OCI-LY3 (cell line): ENCODE data around the gene ZC3H18.
A peak's percentile ranks its signal among the peaks of the same experiment; 100 is the strongest.
"Not testable (repeated sequence)": the region's sequence is repeated elsewhere in the genome, so short reads cannot be mapped to it uniquely, and the experiment has no call there.

ENCODE experiments used
- H2AFZ ChIP-seq: fragments of 200-600, 300-600 bp; shearing (Covaris generic); 2 replicates; pipeline ENCODE4 v1.6.0; 2014; ENCODE audit warnings: antibody characterized with exemption, low read depth, low read length
- H3K27ac ChIP-seq: fragments of 200-600, 300-600 bp; sonication (generic); 2 replicates; pipeline ENCODE4 v1.5.1; 2014; ENCODE audit warnings: mild to moderate bottlenecking, low read length, moderate library complexity, mixed read lengths
- H3K27me3 ChIP-seq: fragments of 200-600, 300-600 bp; sonication (generic); 2 replicates; pipeline ENCODE4 v1.6.1; 2014; ENCODE audit warnings: low read depth, low read length, mixed read lengths
- H3K36me3 ChIP-seq: fragments of 200-600, 300-600 bp; sonication (generic); replicated peaks from 2 replicates; pipeline ENCODE3; 2014; ENCODE audit warnings: low read depth, low read length, mixed read lengths
- H3K4me1 ChIP-seq: fragments of 300-600, 200-600 bp; sonication (generic); 2 replicates; pipeline ENCODE4 v1.6.1; 2014; ENCODE audit warnings: low read length, mixed read lengths
- H3K4me2 ChIP-seq: fragments of 200-600, 300-600 bp; sonication (generic); 2 replicates; pipeline ENCODE4 v1.6.1; 2014; ENCODE audit warnings: low read length, mixed read lengths
- H3K4me3 ChIP-seq: fragments of 300-600, 200-600 bp; sonication (generic); 2 replicates; pipeline ENCODE4 v1.5.1; 2014; ENCODE audit warnings: antibody characterized with exemption, mild to moderate bottlenecking, low read length, moderate library complexity
- H3K79me2 ChIP-seq: fragments of 300-600, 200-600 bp; shearing (Covaris generic); 2 replicates; pipeline ENCODE4 v1.6.1; 2014; ENCODE audit warnings: mild to moderate bottlenecking, low read length, mixed read lengths
- H3K9ac ChIP-seq: fragments of 300-600, 200-600 bp; shearing (Covaris generic); 2 replicates; pipeline ENCODE4 v1.6.0; 2014; ENCODE audit warnings: mild to moderate bottlenecking, low read length, moderate library complexity
- H3K9me3 ChIP-seq: fragments of 200-600, 300-600 bp; shearing (Covaris generic); 2 replicates; pipeline ENCODE4 v1.6.1; 2014; ENCODE audit warnings: low read length, mixed read lengths; ENCODE audit not compliant: insufficient read depth
- H4K20me1 ChIP-seq: fragments of 200-600, 300-600 bp; sonication (generic); 2 replicates; pipeline ENCODE4 v1.6.1; 2016; ENCODE audit warnings: low read length, mixed read lengths; ENCODE audit not compliant: insufficient read depth
- CTCF ChIP-seq: fragments of 200-600, 300-600 bp; sonication (generic); IDR thresholded peaks from 2 replicates; pipeline ENCODE4 v1.5.1; 2014; ENCODE audit warnings: antibody characterized with exemption, low read length, low read depth
- EZH2phosphoT487 ChIP-seq: fragments of 200-600 bp; shearing (Covaris generic); IDR thresholded peaks from 2 replicates; pipeline ENCODE4 v1.6.1; 2018; ENCODE audit warnings: antibody characterized with exemption, mixed run types, low read depth

Gene ZC3H18

GRCh38 chr16:88602091-88602490 is 31.9 kb downstream of the ZC3H18 start:
- H3K9me3 ChIP-seq = no peaks in the 10 kb centered on the region
- peaks cover 47% of the 10 kb centered on the region for H3K36me3 ChIP-seq
- no peaks in the 10 kb centered on the region for H3K79me2 ChIP-seq
- H4K20me1 ChIP-seq = peaks cover 8% of the 10 kb centered on the region; the same call in 1 of the 2 replicates
- H3K9ac ChIP-seq = no peak overlapping the region
- no peak overlapping the region for H3K4me3 ChIP-seq
- H3K4me1 ChIP-seq = no peaks in the 10 kb centered on the region
- no peak overlapping the region for H3K4me2 ChIP-seq
- no peak overlapping the region for H2AFZ ChIP-seq
- H3K27ac ChIP-seq = no peak overlapping the region
- no peaks in the 10 kb centered on the region for H3K27me3 ChIP-seq
- TF ChIP-seq EZH2phosphoT487 = no peak
- TF ChIP-seq CTCF = no peak

- no peak overlapping the region for H3K9ac ChIP-seq
- H3K4me1 ChIP-seq = peaks cover 13% of the 10 kb centered on the region
- peaks cover 33% of the 10 kb centered on the region for H3K36me3 ChIP-seq
- no peak overlapping the region for H2AFZ ChIP-seq
- H3K4me3 ChIP-seq = no peak overlapping the region
- no peak overlapping the region for H3K4me2 ChIP-seq
- H3K27ac ChIP-seq = no peak overlapping the region
- TF ChIP-seq EZH2phosphoT487 (no peak), CTCF (no peak)
- no peaks in the 10 kb centered on the region for H3K79me2 ChIP-seq
- H3K27me3 ChIP-seq = no peaks in the 10 kb centered on the region
- no peaks in the 10 kb centered on the region for H3K9me3 ChIP-seq
- peaks cover 16% of the 10 kb centered on the region for H4K20me1 ChIP-seq
Measured at GRCh38 chr16:88605186-88606147, 35.3 kb downstream of the ZC3H18 start.

DNA sequence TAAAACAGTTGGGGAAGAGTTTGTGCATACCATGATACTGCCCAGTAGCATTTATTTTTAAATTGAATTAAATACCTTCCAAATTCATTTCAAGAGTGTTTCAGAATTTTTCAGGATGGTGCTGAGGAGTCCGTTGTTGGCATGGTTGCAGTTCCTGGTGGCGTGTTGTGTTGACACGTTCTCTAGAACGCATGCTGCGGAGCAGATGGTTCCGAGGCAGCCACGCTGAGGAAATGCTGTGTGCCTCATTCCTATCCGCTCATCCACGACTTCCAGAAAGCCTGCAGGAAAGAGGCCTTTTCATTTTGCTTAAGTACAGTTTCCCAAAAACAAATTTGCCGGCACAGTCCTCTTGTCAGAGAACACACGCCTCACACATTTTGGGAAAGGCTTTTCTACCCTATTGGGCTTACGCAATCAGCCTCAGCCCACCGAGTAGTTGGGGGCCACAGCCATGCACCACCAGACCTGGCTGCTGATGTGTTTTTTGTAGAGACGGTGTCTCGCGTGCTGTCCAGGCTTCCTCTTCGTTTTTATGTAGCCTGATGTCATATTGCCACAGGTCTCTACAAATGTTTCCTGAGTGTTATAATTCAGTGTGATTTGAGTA is 36.0 kb downstream of the ZC3H18 start:
- no peak overlapping the region for H3K4me2 ChIP-seq
- TF ChIP-seq EZH2phosphoT487 (no peak), CTCF (no peak)
- H4K20me1 ChIP-seq = peaks cover 16% of the 10 kb centered on the region

DNA sequence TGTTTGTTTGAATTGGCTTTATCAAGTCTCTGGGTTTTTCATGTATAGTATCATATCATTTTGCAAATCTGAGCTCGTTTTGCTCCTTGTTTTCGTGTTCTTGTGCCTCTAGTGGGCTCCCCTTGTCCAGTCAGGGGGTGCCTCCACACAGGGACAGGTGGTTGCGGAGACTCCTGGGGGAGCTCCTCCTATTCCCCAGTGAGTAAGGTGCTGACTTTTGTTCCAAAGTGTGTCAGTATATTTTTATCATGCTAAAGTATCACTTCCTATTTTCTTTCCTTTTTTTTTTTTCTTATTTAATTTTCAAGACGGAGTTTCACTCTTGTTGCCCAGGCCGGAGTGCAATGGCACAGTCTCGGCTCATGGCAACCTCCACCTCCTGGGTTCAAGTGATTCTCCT is 37.9 kb downstream of the ZC3H18 start:
- Histone ChIP-seq H3K36me3 (peaks cover 27% of the 10 kb centered on the region), H4K20me1 (peaks cover 16% of the 10 kb centered on the region), H3K27ac (peak overlapping the region; percentile 19; the same call in 1 of the 2 replicates), H3K4me3 (peak overlapping the region; percentile 24; the same call in 1 of the 2 replicates), H3K4me2 (peak overlapping the region; percentile 53), H3K4me1 (peaks cover 13% of the 10 kb centered on the region), H3K27me3 (no peaks in the 10 kb centered on the region), H3K9me3 (no peaks in the 10 kb centered on the region), H3K9ac (no peak overlapping the region), H3K79me2 (no peaks in the 10 kb centered on the region), H2AFZ (no peak overlapping the region)
- TF ChIP-seq CTCF = no peak
- no peak for TF ChIP-seq EZH2phosphoT487

More for the DNA sequence above, 36.0 kb downstream of the ZC3H18 start:
- peaks cover 13% of the 10 kb centered on the region for H3K4me1 ChIP-seq
- no peak overlapping the region for H3K27ac ChIP-seq
- H2AFZ ChIP-seq = no peak overlapping the region
- no peaks in the 10 kb centered on the region for H3K27me3 ChIP-seq
- no peak overlapping the region for H3K9ac ChIP-seq
- no peaks in the 10 kb centered on the region for H3K79me2 ChIP-seq
- no peak overlapping the region for H3K4me3 ChIP-seq
- no peaks in the 10 kb centered on the region for H3K9me3 ChIP-seq
- peaks cover 33% of the 10 kb centered on the region for H3K36me3 ChIP-seq

- not testable (repeated sequence) for H3K27me3 ChIP-seq, H2AFZ ChIP-seq, H3K27ac ChIP-seq, H3K79me2 ChIP-seq, H3K9me3 ChIP-seq, H3K9ac ChIP-seq, H3K4me3 ChIP-seq, H3K4me2 ChIP-seq
- Histone ChIP-seq H4K20me1 (peaks cover 24% of the 10 kb centered on the region), H3K4me1 (peaks cover 13% of the 10 kb centered on the region), H3K36me3 (peaks cover 37% of the 10 kb centered on the region)
Measured at GRCh38 chr16:88609426-88609825, 39.2 kb downstream of the ZC3H18 start.
